ENCODE results near the gene IL1RL1.
A peak's percentile ranks its signal among the peaks of the same experiment; 100 is the strongest.

The IL1RL1 gene

DNA sequence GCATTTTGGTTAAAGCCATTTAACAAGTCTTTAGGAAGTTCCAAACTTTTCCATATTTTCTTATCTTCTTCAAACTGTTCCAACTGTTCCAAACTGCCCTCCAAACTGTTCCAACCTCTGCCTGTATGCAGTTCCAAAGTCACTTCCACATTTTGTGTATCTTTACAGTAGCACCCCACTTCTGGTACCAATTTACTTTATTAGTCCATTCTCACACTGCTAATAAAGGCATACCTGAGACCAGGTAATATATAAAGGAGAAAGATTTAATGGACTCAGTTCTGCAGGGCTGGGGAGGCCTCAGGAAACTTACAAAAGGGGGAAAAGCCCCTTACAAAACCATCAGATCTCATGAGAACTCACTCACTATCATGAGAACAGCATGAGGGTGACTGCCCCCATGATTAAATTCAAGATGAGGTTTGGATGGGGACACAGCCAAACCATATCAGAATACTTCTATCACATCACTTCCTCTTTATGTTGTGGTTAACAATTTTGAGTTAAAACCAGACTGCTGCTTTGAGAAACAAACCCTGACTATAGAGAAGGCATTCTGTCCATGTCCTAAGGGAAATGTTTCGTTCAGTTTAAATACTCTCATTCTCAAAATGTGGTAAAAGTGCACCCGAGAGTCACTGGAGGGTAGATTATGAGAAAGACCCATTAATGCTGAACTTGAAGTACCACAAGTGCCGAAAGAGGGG is 55.2 kb downstream of the IL1RL1 start:
- DNase-seq (ENCODE audit: low read depth in 1 of 2, low spot score in 1 of 2) = no peak

DNA sequence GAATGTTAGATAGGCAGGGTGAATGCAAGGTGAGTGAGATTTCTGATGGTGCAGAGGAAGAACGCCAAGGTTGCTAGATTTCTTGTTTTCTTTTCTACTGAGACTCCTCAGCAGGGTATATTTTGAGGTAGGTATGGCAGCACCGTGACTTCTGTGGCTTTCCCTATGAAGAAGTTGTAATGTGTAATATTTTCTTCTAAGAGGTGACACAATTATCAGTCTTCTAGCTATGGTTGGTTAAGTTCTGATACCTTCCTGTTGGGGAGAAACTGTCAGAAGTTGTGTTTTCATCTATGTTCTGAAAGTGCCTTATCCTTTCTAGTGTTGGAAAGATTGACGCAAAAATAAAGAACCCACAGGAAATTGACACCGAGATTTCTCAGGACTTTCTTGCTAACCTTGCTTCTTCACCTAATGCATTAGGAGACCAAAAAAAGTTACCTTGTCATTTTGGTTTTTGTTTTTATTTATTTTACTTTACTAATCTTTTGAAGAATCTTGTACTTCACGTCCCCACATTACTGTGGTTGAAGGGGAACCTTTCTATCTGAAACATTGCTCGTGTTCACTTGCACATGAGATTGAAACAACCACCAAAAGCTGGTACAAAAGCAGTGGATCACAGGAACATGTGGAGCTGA is 56.1 kb downstream of the IL1RL1 start:
- DNase-seq (ENCODE audit: low read depth in 1 of 2, low spot score in 1 of 2) = peak in 1 of 2 donors; percentile 15

DNA sequence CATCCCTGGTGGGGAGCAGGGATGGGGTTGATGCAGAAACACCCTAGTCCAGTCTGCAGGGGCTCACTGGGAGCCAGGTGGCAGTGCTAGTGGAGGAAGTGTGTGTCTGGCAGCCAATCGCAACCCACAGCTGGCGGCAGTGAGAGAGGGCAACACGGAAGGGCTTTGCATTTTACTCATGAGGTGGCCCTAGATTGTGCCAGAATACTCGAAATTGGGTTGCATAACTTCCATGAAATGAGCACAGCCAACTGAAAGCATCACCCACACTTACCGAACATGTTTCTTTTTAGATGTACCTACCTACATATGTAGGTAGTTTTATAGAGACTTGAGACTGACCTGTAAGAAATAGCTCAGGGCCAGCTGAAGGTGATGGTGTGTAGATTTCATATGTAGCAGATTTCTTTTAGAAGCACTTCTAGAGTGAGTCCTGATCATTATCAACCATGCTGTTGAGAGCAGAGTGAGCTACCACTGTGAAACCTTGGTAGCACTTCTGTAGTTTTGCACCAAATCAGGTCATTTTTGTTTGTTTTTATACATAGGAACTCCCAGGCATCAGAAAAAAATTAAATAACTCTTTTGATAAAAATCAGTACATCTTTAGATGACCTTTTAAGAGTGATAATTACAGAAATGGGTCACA is 57.2 kb downstream of the IL1RL1 start:
- no peak for DNase-seq (ENCODE audit: low read depth in 1 of 2, low spot score in 1 of 2)

DNA sequence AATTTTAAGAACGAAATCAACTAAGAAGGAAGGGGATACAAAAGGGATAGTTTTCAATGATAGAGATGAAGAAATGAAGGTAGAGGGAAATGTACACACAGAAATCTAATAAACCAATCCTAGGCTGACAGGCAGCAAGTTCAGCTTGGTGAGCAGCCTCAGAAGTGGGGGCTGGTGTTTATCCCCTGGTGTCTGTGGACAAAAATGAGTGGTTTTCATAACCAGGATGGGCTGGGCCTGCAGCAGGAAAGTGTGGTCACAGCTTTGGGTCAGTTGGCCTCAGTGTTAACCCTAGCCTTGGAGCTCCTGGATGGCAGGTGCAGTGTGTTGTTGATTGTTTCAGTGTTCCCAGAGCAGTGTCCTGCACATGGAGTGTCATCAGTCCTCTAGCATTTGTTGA is 58.5 kb downstream of the IL1RL1 start:
- DNase-seq (ENCODE audit: low read depth in 1 of 2, low spot score in 1 of 2) = no peak

DNA sequence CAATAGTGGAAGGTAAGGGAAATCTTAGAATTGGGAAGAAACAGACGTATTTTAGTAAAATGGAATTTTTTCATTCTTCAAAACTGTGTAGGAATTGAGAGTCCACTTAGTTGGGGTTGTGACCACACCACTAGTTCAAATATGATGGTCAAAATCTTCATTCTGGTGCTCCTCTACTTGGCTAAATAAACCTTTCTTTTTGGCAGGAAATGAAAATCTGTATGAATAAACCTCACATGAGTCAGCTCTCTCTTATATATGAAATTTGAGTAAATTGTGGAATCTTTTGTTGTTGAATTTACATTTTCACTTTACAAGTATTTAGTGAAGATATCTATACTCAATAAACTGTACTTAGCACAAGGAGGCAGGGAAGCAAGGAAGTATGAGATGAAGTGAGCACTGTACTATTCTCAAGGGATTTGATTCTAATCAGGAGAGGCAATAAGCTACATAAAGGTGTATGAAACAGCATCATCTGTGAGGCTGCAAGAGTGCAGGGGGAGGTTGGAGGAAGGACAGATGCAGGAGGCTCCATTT is 64.8 kb downstream of the IL1RL1 start:
- DNase-seq (ENCODE audit: low read depth in 1 of 2, low spot score in 1 of 2) = no peak

DNA sequence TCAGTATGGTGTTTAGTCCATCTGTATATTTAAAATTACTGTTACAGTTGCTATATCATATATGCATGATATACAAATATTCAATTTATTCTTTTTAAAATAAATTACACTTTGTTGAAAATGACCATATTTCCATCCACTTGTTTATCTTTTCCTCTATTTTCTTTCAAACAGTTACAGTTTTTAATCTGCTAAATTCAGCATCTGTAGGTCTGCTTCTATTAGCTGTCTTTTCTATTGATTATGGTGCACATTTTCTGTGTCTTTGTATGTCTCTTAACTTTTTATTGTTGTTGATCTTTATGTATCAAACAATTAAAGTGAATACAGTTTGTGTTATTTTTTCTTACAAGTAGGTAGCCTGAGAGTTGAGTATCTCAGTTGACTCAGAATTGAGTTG is 72.4 kb downstream of the IL1RL1 start:
- no peak for DNase-seq (ENCODE audit: low read depth in 1 of 2, low spot score in 1 of 2)

DNA sequence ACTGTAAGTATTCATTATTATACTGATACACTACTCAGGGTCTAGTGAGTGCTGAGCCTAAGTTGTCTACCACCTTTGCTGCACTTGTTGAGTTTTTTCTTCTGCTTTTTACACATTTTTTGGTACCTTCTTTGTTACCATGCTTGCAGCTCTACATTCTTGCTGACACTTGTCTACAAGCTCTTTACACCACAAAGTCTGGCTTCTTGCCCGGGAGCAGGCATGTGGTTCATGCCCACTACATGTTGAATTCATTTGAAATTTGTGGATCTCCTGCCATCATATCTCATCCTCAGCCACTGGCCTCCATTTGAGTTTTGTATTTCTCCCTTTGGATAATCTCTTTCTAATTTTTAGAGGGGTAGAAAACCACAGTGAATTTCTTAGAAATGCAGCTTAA is 74.2 kb downstream of the IL1RL1 start:
- no peak for DNase-seq (ENCODE audit: low read depth in 1 of 2, low spot score in 1 of 2)

DNA sequence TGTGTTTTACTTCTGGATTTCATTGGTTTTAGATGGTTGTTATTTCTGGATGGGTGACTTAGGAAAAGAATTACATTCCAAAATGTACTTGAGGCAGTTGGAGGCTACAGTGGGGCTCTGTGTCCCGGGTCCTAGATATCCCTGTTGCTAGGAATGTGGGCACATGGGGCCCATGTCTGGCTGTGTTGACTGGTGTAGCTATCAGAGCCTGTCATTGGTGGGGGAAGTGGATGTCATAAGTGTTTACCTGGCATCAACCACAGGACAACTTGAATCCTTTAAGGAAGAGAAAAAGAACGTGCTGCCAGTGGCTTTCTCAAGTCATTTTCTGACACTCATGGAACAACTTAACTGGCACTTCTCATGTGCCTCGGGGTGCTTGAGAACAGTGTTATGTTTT is 74.6 kb downstream of the IL1RL1 start:
- no peak for DNase-seq (ENCODE audit: low read depth in 1 of 2, low spot score in 1 of 2)

DNA sequence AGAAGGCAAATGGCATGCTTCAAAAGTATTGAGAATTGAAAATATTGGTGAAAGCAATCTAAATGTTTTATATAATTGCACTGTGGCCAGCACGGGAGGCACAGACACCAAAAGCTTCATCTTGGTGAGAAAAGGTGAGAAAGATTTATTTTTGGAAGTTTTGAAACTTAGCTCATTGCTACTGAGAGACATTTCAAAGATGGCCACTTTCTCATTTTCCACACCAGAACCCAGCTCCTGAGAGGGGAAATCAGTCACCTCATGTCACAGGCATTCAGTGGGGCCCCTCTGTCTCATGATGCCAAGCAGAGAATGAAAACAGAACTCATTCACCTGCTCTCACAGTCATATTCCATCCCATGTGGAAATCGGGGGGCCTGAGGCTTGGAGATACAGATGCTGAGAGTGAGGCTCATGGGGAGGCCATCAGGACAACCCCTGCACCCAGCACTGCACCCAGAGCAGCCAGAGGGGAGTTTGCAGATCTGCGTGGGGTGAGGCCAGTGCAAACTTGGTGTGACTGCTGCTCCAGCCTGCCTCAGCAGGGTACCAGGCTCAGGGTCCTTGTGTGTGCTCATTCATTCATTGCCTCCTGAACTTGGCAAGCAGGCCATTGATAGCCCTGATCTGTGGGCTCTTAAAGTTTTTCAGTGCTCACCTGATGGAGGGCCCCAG is 75.6 kb downstream of the IL1RL1 start:
- DNase-seq (ENCODE audit: low read depth in 1 of 2, low spot score in 1 of 2) = no peak

DNA sequence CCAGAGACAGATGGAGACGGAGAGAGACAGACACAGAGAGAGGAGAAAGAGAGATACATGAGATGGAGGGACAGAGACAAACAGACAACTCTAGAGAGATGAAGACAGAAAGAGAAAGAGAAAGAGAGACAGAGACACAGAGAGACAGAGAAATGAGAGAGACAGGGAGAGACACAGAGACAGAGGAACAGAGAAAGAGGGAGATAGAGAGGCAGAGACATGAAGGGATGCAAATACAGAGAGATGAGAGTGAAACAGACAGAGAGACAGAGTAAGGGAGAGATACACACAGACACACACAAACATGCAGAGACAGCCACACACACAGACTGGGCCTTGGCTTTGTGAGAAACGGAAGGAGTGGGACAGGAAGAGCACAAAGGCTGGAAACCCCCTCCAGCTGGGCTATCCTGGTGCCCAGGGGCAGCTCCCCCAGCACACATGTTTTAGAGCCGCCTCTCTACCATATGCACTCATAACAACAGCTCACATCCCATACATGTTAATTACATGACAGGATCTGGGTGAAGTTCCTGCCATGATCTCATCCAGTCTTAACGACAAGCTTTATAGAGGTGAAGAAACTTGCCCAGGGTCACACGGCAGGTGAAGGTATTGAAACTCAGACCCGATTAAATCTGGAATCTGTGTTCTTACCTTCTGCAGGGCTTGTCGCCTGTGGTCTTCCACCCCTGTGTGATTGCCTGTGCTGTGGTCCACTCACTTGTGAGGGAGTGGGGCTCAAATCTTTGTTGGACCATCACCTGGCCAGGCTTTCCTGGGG is 76.6 kb downstream of the IL1RL1 start:
- no peak for DNase-seq (ENCODE audit: low read depth in 1 of 2, low spot score in 1 of 2)

DNA sequence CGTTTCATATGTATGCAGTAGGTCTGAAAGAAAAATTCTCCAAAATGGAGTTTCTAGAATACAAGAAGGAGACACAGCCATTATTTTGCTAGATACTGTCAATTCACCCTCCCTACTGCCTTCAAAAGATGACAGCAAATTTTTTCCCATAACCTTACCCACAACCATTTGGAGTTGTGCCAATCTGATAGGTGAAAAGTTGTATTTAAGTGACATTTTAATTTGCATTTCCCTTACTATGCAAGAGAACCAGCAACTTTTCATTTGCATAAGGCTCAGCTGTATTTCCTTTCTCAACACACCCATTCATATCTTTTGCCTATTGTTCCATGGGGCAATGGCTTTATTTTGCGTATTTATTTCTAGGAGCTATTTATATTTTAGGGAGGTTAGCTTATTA is 80.2 kb downstream of the IL1RL1 start:
- no peak for DNase-seq (ENCODE audit: low read depth in 1 of 2, low spot score in 1 of 2)

DNA sequence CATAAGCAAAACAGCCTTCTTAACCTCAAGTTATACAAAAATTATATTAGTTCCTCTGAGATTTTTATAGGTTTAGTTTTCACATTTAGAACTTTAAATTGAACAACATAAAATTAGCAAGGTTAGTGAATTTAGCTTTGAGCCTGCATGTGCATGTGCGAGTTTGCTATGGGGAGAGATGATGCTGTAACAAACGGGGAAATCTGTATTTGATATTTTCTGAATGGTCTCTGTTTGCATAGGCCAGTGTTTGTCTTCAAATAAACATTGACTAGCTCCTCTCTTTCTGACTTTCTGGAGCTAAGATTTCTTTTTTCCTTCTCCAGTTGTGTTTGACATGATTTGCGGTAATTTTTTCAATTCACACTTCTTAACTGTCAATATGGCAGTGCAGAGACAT is 80.7 kb downstream of the IL1RL1 start:
- DNase-seq (ENCODE audit: low read depth in 1 of 2, low spot score in 1 of 2) = no peak

DNA sequence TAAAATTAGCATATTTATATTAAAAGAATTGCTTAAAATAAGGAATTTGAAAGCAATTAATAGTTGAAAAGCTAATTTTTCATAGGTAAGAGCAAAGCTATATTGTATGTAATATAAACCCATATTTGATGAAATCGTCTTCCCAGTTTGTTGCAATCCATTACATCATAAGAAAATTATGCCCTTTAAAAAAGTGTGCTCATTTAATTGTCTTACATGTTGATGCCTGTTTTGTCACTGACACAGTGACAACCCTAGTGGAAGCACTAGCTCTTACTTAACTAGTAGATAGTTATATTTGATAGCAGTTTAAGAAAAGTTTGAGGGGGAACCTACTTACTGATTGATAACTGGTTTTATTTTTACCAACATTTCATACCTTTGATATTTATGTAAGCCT is 81.6 kb downstream of the IL1RL1 start:
- DNase-seq (ENCODE audit: low read depth in 1 of 2, low spot score in 1 of 2) = no peak

DNA sequence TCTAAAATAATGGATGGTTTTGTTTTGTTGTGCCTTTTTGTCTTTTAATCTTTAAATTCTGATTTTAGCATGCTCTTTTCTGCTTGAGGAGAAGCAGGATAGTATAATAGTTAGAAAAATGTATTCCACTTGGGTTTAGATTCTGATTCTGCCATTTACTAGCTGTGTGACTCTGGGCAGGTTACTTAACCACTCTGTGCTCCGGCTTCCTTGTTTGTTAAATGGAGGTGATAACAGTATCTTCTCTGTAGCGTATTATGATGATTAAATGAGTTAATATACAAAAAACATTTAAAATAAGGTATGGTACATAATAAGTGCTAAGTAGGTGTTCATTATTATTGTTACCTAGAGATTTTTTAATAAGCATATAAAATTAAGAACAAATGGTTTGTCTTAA is 84.6 kb downstream of the IL1RL1 start:
- DNase-seq (ENCODE audit: low read depth in 1 of 2, low spot score in 1 of 2) = no peak

DNA sequence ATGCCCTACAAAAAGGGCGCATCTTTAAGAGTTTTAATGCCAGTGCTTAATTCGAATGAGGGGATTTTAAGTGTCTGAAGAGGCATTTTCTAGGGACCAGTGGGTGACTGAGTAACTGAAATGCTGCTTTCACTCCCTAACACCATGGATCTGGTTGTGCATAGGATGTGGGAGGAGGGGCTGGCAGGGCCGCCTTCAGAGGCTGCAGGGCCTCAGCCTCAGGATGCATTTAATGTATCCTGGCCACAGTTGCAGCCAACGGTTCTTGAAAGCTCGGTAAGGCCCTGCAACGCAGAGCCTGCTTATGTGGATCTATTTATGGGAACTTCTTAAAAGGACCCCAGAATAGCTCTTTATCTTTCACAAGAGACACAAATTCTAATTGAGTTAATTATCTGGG is 85.8 kb downstream of the IL1RL1 start:
- no peak for DNase-seq (ENCODE audit: low read depth in 1 of 2, low spot score in 1 of 2)

DNA sequence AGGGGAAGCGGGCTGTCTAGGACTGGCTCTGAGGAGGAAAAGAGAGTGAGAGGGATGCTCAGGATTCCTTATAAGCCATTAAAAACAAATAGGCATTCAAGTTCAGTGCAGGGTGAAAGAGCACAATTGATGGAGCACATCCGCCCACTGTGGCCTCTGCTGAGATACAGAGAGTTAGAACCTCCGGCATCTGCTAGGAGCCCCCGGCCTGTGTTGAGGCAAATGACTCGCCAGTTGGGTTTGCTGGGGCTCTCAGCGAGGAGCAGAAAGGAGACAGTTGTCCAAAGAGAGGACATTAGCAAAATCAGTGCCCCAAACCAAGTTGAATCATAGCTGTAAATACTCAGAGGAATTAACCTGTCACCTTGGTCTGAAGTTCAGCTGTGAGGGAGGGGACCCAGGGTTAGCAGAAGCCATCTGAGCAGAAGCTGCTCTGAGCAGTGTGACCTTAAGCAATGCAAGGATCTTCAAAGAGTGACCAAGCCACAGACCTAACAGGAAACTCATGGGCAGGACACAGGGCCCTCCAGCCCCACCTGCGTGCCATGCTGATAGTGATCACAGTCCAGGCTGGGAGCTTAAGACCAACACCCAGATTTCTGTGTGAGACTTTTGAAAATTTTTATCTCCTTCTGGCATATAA is 88.3 kb downstream of the IL1RL1 start:
- no peak for DNase-seq (ENCODE audit: low read depth in 1 of 2, low spot score in 1 of 2)

DNA sequence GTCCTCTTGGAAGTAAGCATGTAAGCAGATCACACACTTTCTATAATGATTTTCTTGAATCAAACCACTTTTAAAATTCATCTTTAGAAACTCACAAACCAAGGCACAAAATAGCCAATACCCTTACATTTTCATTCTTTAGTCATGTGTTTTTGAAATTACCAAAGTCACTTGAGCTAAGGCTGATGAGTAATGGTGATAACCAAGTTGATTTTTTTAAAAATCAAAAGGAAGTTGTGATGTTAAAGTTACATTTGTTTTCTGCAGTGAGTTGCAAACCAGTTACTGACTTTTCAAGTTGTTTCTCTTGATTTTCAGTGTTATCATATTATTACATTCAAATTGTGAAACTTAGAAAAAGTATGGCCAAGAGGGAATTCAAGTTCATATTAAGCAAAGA is 90.1 kb downstream of the IL1RL1 start:
- DNase-seq (ENCODE audit: low read depth in 1 of 2, low spot score in 1 of 2) = no peak
